HG02981 (cell line): Measurements from ENCODE around the gene NRL.

Source experiments
- ATAC-seq: cut with Tn5 transposase; IDR thresholded peaks from one replicate; pipeline ENCODE4 v1.9.1; 2021; ENCODE audit warnings: mild to moderate bottlenecking, moderate library complexity; ENCODE audit not compliant: unreplicated experiment

Gene NRL

DNA sequence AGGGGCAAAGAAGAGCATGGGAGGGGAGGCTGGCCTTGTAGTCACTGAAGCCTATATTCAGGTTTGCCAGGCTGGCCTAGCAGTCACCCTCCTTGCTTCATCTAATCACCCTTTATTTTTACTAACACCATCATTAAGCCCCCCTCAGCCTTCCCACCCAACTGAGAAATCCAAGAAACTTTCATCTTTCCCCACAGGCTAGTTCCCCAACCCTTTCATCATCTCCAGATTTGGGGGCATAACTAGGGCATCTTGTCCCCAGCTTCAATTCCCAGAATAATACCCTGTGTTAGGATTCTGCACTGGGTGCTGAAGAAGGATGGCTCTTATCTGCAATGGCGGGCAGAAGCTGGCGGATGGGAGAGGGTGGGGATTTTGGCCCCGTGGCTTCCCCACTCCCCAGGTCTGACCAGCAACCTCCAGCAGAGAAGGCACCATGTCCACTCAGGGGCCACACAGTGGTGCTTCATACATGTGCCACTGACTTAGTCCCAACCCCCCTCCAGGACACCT, 13.7 kb downstream of the NRL start:
- no peak for ATAC-seq

DNA sequence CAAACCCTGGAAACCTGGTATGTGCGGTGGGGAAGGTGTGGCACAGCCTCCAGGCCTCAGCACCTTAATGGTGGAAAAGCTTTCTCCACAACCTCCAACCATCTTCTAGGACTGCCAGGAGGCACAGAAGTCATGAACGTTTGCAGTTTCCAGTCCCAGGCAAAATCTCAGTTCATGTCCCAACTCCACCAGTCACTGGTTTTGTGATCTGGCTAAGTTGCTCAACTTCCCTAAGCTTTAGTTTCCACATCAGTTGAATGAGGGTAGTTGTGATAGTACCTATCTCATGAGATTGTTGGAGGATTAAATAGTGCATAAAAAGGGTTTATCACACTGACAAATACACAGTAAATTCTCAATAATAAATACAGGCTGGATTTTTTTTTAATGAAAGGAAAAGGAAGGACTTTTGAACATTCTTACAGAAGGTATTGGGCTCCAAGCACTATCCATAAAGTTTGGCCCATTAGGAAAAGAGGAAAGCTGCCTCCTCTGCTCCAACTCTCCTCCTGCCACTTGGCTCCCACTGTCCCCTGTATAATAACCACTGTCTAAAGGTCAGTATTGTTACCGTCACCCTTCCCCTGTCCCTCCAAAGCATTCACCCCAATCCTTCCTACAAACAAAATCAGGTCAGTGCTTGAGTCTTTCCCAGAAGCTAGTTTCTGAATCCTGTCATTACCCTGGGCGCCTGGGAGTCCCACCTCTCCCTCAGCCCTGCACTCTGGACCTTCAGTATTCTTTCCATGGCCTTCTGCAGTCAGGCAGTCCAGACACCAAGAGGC, 14.4 kb downstream of the NRL start:
- ATAC-seq = no peak

DNA sequence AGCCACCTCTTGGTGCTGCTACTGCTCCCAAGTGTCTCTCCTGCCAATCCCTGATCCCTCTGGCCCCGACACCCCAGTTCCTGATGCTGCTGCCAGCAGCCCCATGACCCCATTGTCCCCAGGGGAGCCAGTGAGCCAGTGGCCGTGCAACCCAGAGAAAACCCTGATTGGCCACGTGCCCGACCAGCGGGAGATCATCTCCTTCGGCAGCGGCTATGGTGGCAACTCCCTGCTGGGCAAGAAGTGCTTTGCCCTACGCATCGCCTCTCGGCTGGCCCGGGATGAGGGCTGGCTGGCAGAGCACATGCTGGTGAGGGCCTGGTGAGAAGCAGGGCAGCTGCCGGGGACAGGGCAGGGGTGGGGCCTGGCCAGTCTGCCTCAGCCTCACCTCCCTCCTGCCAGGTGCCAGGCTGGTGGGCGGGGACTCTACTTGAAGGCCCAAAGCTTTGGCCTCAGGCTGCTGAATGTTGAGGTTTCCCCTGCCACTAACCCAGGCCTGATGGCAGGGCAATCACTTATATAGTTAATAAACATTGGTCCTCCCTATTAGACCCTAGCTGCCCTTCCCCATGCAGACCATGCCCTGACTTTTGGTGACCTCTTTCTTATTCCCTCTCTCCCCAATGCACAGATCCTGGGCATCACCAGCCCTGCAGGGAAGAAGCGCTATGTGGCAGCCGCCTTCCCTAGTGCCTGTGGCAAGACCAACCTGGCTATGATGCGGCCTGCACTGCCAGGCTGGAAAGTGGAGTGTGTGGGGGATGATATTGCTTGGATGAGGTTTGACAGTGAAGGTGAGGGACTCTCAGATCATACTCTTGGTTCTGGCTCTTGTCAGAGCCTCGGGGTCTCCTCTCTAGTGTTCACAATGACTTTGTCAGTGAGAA, 15.6 kb downstream of the NRL start:
- ATAC-seq = no peak

DNA sequence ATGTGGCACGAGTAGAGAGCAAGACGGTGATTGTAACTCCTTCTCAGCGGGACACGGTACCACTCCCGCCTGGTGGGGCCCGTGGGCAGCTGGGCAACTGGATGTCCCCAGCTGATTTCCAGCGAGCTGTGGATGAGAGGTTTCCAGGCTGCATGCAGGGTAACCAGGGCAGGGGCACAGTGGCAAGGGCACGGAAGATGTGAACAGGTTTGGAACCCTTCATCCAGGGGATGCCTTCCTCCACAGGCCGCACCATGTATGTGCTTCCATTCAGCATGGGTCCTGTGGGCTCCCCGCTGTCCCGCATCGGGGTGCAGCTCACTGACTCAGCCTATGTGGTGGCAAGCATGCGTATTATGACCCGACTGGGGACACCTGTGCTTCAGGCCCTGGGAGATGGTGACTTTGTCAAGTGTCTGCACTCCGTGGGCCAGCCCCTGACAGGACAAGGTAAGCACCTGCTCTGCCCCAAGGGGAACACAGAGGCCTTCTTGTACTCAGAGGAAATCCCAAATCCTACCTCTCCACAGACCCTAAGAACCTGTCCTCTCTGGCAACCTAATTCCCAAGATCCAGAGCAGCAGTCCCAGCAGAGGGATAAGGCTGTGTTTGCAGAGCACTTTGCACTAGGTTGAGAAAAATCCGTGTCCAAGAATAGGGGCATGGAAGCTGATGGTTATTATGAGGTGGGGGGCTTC, 16.4 kb downstream of the NRL start:
- ATAC-seq = no peak

DNA sequence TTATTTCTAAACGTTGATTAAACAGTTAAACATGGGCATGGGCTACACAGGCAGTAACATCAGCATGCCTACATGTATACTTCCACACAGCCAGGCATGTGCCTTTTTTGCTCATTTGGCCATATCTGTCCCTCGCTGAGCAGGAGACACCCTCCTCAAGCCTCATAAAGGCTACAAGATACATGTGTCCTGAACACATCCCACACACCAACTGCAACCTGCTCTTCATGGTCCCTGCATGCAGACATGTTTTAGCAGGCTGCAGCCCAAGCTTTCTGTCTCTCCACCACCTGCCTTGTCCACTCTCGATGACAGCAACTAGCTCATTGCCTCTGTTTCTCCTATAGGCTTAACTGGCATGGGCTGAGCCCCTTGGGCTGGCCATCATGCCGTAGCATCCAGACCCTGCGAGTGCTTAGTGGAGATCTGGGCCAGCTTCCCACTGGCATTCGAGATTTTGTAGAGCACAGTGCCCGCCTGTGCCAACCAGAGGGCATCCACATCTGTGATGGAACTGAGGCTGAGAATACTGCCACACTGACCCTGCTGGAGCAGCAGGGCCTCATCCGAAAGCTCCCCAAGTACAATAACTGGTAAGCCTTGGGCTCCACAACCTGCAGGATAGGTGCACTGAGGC, 18.1 kb downstream of the NRL start:
- no peak for ATAC-seq

DNA sequence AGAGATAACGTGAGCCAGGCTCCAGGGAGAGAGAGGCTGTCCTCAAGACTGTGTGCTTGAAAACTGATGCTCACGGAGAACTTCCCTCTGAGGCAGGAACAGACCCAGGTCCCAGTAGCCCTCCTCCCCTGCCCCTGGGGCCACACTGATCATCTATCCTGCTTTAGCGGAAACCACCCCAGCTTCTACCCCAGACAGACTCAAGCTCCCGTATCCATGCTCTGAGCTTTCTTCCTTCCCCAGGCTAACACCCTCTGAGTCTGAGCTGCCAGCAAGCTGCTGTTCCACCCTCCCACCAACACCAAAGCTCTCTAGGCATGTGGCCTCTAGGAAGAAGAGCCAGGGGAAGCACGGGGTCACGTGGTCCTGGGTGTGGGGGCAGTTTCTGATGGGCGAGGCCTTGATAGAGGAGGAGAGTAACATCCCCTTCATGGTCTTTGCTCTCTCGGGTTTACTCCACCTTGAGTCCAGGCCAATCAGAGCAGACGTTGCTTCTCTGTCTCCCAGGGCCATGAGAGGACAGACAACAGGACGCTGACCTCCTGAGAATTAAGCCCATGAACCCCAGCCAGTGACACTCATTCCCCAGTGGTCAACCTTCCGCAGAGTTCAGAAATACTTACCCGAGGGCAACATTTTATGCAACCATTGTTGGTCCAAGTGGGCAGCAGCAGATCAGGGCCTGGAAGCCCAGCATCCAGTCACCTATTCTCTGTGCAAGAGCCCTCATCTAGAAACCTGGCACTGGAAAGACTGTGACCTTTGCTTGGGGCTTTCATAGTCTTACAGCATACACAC, 19.3 kb downstream of the NRL start:
- ATAC-seq = peak; percentile 63

DNA sequence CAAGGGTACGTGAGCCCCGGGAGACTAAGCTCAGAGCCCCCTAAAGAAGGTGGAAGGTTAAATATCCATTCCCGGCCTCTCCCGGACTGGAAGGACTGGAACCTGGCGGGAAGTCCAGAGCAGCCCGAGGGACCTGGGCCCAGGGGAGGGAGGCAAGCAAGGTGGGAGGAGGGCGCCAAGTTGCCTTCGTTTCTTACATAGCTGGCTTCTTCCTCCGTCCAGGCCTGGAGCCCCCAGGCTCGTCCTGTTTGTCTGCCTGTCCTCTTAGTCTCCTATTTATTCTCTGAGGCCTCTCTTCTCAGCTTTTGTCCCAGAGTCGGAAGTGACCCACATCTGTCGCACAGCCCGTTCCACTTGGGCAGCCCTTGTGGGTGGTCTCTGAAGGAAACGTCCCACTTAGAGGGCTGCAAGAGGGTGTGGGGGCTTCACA, 19.9 kb downstream of the NRL start:
- no peak for ATAC-seq

DNA sequence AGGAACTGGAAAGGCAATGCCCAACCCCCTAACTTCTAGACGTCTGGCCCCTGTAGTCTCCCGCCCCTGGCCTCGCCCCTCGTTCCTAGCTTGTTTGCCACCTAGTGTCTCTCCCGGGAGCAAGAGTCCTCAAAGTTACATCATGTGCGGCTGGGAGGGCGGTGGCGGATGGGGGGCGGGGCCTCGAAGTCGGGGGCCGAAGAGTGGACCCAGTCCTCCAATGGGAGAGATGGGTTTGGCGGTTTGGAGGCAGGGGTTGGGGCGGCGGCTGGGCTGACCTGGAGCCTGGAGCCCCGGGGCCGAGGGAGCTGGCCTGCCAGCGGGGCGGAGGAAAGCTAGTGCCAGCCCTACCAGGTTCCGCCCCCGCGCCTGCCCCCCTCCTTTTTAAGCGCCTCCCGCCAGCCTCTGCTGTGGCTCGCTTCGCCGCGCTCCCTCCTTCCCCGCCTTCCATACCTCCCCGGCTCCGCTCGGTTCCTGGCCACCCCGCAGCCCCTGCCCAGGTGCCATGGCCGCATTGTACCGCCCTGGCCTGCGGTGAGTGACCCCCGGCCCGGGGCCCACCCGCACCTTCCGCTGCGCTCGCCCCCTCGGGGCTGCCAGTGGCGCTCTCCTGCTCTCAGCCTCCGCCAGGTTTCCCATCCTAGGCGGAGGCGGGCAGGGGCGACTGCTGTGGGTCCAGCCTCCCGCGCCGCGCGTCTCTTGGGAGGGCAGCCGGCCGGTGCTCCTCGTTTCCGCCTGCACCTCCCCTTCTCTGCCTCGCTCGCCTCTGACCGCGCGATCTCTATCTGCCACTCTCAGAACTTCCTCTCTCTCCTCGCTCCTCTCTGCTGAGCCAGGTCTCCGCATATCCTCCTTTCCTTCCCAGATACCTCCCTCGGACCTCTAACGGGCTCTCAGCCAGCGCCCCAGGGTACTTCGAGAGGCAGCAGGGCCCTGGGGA, 20.6 kb downstream of the NRL start, which contains the start of gene PCK2:
Gene PCK2 (plus strand): TSS at position 411 of the 940 bp plus-strand sequence. CDS start 95 bp downstream, at position 506.
- peak; percentile 52 for ATAC-seq

DNA sequence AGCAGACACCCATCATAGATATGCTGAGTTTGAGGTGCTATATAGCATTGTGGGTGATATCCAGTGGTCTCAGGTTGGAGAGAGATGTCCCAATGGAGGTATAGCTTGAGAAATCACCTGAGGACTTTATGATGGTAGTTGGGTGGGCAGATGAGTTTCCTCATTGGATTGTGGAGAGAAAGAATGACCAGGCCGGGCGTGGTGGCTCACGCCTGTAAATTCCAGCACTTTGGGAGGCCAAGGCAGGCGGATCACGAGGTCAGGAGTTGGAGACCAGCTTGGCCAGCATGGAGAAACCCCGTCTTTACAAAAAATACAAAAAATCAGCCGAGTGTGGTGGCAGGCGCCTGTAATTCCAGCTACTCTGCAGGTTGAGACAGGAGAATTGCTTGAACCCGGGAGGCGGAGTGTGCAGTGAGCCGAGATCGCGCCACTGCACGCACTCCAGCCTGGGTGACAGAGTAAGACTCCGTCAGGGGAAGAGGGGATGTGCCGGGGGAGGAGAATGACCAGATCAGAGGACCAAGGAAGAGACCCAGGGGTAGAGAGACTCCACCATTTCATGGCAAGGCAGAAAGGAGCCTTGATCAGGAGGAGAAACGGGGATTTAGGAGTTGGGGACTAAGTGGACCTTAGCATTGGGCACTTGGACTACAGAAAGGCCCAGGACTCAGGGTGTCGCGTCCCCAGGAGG, 21.4 kb downstream of the NRL start:
- ATAC-seq = no peak

DNA sequence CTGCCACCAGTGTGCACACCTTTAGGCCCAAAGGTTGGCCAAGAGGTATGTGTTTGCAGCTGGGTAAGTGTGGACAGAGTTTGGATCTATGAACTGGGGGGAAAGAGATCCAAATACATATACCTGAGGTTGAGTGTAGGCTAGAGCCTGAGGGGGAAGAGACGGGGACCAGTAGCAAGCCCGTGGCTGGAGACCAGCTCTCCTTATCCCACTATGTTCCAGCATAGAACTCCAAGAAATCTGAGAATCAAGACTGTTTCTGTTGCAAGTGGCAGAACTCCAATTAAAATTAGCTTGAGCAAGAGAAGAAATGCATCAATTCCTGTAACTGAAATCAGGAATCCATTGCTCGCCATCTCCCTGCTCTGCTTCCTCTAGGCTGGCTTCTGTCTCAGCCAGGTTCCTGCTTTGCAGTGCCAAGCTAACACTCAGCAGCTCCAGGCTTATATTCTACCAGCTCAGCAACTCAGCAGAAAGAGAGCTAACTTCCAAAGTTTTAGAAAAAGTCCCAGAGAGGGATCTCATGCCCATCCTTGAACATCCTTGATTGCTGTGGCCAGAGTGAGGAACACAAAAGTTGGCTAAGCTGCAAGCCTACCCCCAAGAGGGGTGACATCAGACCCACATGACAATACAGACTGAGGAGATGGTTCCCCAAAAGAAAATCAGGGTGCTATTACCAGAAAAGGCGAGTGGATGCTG, 22.1 kb downstream of the NRL start:
- no peak for ATAC-seq

DNA sequence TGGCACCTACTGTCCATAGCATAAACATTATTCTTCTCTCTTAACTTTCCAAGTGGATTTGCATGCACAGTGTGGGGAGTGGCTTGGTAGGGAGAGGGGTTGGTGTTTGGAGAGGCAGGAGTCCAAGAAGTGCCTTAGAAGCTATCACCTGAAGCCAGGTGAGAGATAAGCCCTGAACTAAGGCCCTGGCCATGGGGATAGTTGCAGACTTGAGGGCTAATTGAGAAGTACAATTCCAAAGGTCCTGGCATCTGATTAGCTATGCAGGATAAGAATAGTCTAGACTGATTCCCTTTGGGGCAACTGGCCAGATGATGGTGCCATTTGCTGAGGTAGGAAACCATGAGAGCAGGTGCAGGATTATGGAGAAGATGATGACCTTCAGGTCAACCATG, 22.6 kb downstream of the NRL start:
- ATAC-seq = no peak

DNA sequence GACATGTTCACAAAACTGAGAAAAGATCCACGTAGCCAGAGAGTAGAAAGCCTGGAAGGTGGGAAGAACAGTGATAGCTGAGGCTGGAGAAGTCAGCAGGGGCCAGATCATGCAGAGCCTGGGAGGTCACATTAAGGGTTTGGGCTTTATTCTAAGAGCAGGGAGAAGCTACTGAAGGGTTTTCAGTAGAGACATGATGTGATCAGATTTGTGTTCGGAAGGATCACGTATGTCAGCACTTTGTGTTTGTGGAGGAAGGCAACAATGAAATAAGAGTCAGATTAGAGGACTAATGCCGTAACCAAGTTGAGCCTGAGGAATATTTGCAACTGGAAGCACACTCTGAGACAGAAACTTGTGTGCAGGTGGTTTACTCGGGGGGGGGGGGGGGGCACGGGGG, 24.9 kb downstream of the NRL start:
- no peak for ATAC-seq

DNA sequence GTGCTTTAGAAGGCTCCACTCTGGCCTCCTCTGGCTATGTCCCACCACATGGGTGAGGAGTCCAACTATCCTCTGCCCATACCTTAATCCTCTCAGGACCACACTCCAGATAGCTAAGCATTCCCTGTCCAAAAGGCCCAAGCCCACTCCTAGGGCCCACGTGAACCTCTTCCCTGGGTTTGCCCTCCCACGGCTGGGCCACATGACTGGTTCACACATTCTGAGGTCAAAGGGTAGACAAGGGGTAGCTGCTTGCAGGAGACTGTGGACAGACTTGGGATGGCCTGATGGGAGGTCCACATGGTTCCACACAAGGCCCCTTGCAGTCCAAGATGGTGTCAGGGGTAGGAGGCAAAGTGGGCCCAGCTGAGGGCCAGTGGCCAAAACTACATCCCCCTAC, 26.7 kb downstream of the NRL start:
- ATAC-seq = no peak

DNA sequence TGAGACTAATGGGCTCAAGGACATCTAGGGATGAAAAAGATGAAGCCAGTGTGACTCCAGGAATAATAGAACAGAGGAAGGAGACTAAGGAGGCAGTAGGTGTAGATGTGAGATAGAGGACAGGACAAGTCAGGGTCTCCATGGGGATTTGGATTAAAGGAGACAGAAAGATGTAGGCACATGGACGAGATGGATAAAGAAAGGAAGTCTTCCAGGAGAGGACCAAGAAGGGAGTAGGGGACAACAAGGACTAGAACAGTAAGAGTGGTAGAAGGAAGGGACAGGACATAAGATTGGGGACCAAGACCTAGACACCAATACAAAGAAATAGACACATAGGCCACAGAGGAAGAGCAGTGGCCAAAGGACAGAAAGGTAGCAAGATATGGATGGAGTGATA, 27.7 kb downstream of the NRL start:
- ATAC-seq = no peak

DNA sequence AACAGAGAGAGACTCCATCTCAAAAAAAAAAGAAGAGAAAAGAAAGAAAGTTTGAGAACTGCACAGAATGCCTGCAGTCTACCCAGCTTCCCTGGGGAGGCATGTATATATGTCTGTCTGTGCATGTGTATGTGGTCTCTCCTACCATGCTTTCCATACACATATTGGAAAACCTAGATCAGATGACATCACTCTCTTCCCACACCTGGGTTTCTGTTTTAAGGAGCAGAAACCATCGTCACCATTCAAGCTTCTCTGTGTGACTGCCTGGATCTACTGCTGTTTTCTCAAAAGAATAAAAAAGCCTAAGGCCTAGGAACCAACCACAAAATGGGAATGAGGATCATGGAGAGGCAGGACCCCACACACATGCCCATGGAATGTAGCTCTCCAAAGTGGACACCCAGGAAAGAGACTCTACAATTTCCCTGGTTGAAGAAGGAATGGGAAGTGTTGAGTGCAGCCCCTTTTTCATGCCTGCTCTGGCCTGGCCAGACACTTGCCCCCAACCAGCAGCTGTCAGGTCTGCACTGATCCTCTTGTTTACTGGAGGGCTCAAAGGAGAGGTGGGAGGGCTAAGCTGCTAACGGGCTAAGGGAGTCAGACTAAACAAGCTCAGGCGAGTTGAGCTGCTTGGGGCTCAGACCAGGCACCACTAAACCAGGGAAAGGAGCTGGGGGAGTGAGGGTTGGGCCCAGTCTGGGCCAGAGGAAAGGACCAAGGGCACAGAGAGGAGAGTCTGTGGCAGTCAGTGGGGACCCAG, 28.4 kb downstream of the NRL start:
- ATAC-seq = no peak

DNA sequence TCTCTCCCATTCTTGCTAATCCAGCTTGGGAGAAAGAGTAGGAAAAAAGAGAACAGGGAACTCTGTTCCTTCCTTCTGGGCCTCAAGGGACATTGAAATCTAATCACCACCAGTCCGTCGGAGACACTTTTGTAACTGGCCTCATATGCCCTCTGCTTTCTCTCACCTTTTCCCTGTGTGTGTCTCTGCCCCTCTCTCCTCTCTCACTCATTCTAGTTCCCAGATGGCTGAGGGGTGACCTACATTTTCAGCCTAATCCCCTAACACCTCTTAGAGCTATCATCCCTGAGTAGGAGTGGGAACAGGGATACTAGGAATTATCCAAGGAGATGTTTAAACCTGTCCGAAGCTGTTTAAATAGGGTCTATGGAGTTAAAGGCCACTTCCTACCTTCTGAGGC, 29.5 kb downstream of the NRL start:
- no peak for ATAC-seq

DNA sequence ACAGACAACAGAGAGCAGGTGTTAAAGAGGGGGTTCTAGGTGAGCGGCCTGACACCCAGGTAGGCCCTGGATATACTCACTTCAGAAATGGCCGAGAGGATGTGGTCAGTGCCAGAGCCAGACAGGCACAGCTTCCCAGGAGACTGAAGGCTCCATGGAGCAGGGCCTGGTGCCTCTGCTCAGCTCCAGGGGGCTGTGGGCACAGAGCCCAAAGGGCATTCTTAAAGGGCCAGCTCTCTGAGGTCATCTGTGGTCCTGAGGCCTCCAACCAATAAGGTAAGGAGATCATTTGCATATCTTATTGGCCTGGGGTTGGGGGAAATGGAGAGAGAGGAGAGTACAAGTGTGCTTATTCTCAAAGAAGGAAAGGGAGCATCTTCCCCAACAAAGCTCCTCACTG, 30.3 kb downstream of the NRL start:
- ATAC-seq = no peak
